Activated gamma-delta T cell treated with Interleukin-2 at 50 U/mL for 16 hours (primary cell): ENCODE results near the gene CBL.
"Not testable (repeated sequence)": the region's sequence is repeated elsewhere in the genome, so short reads cannot be mapped to it uniquely, and the experiment has no call there.

Source experiments
- DNase-seq: peaks from one replicate; pipeline ENCODE4 v3.0.0-alpha.2; 2020

The CBL gene

DNA sequence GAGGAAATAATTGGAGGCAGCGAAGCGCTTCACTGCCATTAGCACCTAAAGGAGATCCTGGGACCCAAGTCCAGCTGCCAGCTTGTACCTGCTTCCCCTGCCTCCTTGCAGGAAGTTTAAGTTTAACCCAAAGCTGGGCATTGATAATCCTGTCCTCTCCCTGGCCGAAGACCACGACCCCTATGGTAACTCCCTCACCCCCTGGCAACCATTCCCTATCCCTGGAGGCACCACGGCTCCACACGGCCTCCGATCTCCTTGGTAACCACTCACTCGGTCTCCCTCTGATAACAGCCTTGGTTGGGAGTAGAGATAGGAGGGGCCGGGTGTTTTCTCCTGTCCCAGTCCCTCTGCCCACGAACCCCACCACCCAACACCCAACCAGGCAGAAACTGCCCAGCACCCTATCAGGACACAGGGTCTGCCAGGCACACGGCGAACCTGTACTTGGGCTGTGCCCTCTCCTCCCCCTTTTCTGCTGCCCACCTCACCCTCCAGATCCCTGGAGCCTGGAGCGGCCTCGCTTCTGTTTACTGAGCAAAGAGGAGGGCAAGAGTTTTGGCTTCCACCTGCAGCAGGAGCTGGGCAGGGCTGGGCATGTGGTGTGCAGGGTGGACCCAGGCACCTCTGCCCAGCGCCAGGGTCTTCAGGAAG is 20.0 kb upstream of the CBL start:
- DNase-seq, result no peak

DNA sequence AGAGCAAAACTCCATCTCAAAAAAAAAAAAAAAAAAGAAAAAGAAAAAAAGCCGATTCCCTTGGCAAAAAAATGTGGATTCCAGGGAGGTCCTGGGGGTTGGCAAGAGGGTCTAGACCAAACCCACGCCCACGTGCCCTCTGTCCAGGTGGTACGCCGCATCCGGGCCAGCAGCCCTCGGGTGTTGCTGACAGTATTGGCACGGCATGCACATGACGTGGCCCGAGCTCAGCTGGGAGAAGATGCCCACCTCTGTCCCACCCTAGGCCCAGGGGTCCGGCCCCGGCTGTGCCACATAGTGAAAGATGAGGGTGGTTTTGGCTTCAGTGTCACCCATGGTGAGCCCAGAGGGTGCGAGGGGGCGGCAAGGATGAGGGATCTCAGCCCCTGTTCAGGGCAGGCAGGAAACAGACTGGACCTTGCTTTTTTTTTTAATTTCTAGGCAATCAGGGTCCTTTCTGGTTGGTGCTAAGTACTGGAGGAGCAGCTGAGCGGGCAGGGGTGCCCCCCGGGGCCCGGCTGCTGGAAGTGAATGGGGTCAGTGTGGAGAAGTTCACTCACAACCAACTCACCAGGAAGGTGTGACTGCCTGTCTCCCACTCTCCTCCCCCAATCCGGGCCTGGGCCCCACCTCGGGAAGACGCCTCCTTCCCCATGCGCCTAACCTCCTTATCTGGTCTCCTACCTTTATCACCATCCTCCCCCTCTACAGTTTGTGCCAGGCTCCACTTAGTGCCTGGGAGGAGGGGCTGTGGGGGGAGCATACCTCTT is 18.8 kb upstream of the CBL start:
- no peak for DNase-seq

DNA sequence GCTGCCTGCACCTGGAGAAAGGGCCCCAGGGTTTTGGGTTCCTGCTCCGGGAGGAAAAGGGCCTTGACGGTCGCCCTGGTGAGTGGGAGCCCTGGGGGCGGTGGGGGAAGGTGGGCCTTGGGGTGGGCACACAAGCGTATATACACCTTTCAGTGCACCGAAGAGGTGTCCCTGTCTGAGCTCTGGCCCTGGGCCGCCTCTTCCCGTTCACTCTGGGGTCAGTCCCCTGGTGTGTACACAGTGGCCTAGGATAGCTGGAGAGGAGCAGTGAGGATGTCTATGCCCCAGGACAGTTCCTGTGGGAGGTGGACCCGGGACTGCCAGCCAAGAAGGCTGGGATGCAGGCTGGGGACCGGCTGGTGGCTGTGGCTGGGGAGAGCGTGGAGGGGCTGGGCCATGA is 18.1 kb upstream of the CBL start:
- DNase-seq, result no peak

DNA sequence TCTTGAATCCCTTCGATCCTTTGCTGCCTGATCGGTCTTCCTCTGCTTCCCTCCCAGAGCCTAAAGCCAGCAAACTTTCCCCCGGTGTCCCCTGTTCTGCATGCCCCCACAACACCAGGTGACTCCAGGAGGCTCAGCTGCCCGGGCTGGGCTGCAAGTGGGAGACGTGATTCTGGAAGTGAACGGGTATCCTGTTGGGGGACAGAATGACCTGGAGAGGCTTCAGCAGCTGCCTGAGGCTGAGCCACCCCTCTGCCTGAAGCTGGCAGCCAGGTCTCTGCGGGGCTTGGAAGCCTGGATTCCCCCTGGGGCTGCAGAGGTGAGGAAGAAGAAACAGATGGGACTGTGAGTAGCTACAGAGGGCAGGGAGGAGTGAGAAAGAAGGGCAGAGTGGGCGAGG is 17.3 kb upstream of the CBL start:
- DNase-seq, result no peak

DNA sequence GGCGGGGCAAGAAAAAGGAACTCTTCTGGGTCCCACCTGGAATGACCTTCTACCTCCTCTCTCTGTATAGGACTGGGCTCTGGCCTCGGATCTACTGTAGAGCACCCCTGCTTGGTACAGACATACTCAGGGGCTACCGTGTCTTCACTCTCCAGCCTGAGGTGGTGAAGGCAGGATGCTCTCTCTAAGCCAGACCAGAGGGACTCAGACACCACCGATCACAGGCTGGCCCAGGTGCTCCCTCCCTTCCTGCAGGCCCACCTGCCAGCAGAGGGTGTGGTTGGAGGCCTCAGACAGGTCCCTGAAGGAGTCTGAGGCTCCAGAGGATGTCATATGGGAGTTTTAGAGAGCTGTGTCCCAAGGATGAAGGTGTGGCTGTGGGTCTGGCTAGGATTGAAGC is 16.7 kb upstream of the CBL start:
- no peak for DNase-seq

DNA sequence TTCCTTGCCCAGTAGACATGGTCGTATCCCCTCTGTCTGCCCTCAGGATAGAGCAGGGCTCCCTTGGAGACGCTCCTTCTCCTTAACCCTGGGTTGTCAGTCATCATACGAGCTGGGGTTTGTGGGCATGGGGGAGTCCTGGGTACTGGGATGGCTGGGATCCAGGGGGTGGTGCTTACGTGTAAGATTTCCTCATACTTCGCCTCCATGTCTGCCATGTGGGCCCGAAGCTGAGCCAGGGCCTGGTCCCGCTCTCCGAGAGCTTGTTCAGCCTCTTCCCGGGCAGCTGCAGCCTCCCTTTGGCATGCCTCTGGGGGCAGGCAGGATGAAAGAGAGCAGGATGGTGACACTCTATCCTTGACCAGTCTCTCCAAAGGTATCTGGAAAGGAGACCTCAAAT is 15.6 kb upstream of the CBL start:
- DNase-seq, result no peak

DNA sequence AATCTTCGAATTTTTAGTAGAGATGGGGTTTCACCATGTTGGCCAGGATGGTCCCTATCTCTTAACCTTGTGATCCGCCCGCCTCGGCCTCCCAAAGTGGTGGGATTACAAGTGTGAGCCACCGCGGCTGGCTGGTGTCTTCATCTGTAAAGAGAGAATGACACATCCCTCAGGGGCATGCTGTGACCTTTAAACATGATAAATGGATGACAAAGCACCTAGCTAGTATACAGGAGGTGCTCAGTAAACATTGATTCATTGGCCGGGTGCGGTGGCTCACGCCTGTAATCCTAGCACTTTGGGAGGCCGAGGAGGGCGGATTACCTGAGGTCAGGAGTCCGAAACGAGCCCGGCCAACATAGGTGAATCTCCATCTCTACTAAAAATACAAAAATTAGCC is 14.9 kb upstream of the CBL start:
- not testable (repeated sequence) for DNase-seq

DNA sequence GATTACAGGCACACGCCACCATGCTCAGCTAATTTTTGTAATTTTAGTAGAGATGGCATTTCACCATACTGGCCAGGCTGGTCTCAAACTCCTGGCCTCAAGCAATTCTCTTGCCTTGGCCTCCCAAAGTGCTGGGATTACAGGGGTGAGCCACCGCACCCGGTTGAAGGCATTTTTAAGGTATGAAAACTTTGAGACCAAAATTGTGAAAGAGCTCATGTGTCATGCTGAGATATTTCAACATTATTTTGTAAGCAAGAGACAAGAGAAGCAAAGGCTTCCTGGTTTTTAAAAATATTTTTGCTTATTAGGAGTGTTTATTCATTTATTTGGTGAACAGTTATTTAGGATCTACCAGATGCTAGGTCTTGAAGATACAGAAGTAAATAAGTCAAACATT is 14.0 kb upstream of the CBL start:
- DNase-seq, result no peak

DNA sequence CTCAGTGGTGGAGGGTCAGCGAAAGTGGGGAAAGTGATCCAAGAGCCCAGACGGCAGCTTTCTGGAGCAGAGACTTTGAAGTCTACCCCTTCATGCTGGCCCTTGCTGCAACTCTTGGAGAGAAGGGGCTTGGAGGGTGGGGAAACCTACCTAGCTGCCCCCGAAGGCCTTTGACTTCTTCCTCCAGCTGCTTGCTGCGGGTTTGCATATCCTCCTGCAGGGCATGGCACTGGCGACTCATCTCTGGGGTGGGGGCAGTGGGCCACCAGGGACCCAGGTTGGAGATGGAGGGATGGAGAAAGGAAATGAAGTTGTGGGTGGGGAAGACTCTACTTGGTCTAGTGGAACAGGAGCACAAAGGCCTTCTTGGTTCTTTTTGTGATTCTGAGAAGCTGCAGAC is 13.1 kb upstream of the CBL start:
- DNase-seq, result no peak

DNA sequence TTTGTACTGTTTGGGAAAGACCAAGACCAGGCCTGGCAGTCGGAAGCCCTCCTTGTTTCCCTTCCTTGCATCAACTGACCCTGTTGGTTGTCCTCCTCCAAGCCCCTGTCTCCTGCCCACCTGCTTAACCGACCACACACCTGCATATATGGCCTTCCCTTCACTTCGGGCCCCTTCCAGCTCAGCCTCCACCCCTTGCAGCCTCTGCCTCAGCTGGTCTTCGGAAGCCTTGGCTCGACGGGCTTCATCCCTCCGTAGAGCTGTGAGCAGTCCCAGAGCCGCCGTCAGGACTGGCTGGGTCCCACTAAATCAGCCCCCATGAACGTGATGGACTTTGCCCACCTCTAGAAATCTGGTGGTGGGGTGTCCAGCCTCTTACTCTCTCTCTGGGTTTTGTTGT is 12.5 kb upstream of the CBL start:
- no peak for DNase-seq

DNA sequence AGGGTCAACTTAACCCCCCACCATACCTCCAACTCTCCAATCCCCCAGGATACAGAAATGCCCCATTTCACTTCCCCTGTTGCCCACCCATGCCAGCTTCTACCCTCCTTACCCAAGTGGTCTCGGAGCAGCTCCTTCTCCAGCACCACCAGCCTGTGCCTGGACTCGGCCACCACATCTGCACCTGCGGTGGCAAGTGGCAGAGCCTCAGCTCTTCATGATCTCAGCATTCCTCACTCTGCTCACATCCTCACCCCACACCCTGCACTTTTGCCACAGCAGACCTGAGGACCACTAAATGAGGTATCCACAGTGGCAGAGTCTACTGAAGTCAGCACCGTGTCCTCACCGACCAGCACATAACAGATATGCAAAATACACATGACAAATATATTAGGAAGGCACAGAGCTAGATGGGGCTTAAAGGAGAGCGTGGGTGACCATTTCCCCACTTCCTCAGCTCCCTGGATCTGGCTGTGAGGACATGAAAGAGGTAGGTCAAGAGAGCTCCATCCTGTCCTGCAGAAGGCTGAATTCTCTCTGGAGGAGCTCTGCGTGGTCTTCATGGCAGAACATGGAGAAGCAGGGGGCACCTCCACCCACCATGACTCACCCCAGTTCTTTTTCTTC is 11.2 kb upstream of the CBL start:
- DNase-seq, result no peak

DNA sequence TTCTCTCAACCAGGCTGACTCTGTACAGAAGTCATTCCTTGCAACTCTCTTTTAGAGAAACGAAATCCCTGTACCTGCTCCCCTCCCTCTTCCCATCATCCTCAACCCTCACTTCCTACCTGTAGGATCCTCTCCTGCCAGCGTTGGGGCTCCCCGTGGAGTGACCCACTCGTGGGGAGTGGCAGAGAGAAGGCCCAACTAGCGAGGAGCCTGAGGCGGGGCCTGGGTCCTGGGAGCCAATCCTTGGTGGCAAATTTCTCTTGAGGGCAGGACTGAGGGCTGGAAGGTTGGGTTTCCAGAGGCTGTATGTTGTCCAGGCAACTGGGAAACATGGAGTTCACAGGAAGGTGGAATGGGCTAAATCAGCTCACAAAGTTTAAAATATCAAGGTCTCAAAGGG is 10.5 kb upstream of the CBL start:
- no peak for DNase-seq

DNA sequence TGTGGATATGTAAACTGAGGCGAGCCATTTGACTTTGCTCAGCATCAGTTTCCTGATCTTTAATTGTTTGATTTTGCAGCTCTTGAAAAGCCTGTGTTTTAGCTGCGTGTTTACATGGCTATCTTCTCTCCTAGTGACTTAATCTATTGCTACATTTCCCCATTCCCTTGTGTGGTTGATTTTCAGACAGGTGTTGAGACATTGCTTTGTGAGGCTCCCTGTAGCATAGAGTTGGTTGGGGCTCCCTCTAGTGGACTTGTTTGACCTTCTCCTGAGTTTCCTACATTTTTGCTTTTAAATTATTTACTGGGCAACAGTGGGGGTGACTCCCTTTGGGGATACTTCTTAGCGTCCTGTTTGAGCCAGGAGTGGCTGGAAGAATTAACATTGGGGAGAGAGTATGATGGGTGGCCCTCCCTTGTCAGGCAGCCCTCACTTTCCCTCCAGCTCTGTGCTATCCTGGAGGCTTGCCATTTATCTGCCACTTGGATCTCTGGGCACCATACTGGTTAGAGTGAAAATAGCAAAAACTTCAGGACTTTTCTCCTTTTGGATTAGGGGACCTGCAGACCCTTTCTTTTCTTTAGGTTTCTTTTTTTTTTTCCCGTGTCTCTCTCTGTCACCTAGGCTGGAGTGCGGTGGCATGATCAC is 9.2 kb upstream of the CBL start:
- peak; percentile 73 for DNase-seq

DNA sequence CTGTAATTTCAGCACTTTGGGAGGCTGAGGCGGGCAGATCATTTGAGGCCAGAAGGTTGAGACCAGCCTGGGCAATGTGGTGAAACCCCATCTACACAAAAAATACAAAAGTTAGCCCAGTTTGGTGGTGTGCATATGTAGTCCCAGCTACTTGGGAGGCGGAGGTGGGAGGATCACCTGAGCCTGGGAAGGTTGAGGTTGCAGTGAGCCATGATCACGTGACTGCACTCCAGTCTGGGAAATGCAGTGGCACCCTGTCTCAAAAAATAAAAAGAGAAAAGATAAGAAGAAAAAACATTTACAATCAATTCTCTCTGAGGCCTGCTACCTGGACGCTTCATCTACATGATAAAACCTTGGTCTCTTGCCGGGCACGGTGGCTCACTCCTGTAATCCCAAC is 7.2 kb upstream of the CBL start:
- DNase-seq, result no peak

DNA sequence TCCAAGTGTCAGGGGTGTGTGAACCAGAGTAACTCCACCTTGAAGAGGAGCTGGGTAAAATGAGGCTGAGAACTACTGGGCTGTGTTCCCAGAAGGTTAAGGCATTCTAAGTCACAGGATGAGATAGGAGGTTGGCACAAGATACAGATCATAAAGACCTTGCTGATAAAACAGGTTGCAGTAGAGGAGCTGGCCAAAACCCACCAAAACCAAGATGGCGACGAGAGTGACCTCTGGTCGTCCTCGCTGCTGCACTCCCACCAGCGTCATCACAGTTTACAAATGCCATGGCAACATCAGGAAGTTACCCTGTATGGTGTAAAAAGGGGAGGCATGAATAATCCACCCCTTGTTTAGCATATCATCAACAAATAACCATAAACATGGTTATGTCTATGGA is 4.9 kb upstream of the CBL start:
- not testable (repeated sequence) for DNase-seq

DNA sequence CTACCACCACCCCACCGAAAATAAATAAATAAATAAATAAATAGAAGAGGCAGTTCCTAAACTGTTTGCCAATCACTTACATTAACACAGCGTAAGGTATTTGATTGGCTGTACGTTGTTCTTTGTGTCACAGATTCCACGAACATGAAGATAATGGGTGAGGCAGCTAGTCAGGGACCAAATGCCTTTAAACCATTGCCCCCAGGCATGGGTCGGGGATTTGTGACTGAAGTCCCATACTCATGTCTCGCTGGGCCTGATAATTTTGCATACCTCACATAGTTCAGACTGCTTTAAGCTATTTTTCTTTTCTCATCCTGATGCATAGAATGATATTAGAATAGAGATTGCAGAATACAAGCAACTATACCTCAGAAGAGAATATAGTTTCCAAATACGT is 3.6 kb upstream of the CBL start:
- DNase-seq, result no peak

DNA sequence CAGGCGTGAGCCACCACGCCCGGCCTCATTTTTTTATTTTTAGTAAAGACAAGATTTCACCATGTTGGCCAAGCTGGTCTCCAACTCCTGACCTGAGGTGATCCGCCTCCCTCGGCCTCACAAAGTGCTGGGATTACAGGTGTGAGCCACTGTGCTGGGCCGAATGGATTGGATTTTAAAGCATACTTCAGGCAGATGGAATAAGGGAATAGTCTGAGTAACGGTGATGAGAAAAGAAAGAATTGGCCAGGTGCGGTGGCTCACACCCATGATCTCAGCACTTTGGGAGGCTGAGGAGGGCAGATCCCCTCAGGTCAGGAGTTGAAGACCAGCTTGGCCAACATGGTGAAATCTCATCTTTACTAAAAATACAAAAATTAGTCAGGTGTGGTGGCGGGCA is 2.1 kb upstream of the CBL start:
- no peak for DNase-seq

DNA sequence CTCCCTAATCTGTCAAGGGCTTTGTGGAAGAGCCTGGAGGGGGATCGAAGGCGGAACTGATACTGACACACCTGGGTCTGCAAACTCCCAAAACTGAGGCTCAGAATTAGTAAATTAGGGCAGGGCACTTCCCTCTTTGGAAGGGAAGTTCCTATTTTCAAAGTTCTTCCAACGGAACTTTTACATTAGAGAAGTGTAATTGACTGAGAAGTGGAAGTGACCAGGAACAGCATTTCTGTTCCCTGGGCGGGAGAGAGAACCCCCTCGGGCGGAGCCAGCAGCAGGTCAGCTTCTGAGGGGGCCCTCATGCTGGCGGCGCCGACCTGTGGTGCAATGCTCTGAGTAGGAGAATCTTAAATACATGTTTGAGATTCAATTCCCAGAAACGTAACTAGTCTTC is 1.1 kb upstream of the CBL start:
- DNase-seq, result no peak

DNA sequence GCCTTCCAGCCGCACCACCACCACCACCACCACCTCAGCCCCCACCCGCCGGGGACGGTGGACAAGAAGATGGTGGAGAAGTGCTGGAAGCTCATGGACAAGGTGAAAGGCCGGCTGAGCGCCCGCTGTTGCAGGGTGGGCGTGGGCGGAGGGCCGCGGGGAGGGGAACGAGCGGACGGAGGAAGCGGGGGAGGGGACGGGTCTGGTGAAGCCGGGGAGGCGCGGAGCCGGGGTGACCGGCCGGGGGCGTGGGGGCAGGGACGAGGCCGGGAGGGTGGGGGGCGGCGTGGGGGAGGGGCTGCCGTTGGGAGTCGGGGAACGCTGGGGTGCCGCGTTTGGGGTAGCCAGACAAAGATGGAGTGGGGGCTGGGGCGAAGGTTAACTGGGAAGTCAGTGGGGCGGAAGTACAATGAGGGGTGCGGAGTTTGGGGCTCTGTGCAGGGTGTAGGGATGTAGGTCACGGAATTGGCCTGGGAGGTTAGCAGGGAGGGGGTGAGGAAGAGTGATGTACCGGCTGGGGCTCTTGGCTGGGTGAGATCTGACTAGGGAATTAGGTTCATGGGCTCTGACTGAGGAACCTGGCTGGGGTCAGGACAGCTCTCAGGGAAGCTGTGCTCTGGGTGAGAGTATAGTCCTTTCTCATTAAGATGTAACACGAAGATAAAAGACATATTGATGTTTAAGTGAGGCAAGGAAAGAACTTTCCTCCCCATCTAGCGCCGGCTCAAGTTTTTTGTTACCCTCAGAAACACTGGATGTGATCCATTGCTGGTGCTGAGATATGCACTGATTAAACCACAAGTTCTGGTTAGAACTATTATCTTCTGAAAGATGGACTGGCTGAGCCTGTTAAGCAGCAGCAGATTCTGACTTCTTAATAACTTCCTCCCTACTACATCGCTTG is 624 bp downstream of the CBL start:
- DNase-seq, result peak; percentile 34

DNA sequence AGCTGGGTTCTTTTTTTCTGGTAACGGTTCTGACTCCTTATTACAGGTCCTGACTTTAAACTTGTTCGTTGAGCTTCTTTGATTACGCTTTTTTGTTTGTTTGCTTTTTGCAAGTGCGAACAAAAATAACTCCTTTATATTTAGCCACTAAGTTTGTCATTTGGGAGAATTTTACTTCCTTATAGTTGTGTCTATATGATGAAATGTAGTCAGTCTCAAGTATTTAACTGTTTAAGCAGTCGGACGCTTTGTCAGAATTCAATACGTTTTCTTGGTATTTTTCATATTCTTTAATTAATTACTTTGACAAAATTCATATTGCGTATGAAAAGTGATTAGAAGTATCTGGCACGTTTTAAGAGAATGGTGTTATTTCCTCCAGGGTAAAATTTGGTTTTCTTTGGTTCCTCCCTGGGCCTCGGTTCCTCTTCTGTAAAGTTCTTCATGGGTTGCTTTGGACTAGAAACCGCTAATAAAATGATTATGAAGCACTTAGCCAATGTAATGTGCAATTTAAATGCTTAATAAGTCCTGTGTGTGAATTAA is 1.3 kb downstream of the CBL start:
- no peak for DNase-seq

DNA sequence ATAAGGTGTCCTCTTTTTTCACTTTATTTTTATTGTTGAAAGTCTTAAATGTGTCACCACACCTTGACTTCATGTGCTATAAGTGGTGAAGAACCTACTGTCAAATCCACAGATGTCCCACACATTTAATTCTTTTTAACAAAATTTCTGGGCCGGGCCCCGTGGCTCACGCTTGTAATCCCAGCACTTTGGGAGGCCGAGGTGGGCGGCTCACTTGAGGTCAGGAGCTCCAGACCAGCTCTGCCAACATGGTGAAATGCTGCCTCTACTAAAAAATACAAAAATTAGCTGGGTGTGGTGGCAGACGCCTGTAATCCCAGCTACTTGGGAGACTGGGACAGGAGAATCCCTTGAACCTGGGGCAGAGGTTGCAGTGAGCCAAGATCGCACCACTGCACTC is 3.0 kb downstream of the CBL start:
- DNase-seq, result no peak

DNA sequence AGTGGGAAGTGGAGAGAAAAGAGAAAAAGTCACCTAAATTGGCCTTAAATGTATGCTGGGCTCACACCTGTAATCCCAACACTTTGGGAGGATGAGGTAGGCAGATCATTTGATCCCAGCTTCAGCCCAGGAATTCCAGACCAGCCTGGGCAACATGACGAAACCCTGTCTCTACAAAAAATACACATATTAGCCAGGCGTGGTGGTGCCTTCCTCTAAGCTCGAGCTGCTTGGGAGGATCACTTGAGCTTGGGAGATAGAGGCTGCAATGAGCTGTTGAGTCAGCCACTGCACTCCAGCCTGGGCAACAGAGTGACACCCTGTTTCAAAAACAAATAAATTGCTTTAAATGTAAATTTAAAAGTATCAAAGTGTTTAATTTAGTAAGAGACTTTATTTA is 3.9 kb downstream of the CBL start:
- no peak for DNase-seq
